ENCODE data around the gene GALNT11.
A peak's percentile ranks its signal among the peaks of the same experiment; 100 is the strongest.

GALNT11 gene

GRCh38 chr7:152120210-152120609 is 94.7 kb downstream of the GALNT11 start:
- DNase-seq (ENCODE audit: low read depth): no peak

GRCh38 chr7:152120776-152121175 is 95.3 kb downstream of the GALNT11 start:
- no peak for DNase-seq (ENCODE audit: low read depth)

- DNase-seq (ENCODE audit: low read depth): no peak
Measured at GRCh38 chr7:152121432-152121831, 96.0 kb downstream of the GALNT11 start.

- DNase-seq (ENCODE audit: low read depth): no peak
Measured at GRCh38 chr7:152122540-152122939, 97.1 kb downstream of the GALNT11 start.

- no peak for DNase-seq (ENCODE audit: low read depth)
Measured at GRCh38 chr7:152126741-152127140, 101.3 kb downstream of the GALNT11 start.

- DNase-seq (ENCODE audit: low read depth): no peak
Measured at GRCh38 chr7:152127229-152127628, 101.8 kb downstream of the GALNT11 start.

GRCh38 chr7:152128252-152128651 is 102.8 kb downstream of the GALNT11 start:
- no peak for DNase-seq (ENCODE audit: low read depth)

- no peak for DNase-seq (ENCODE audit: low read depth)
Measured at GRCh38 chr7:152128741-152129461, 103.4 kb downstream of the GALNT11 start.

GRCh38 chr7:152129682-152130081 is 104.2 kb downstream of the GALNT11 start:
- no peak for DNase-seq (ENCODE audit: low read depth)

- DNase-seq (ENCODE audit: low read depth): no peak
Measured at GRCh38 chr7:152130658-152131590, 105.5 kb downstream of the GALNT11 start.

- DNase-seq (ENCODE audit: low read depth): no peak
Measured at GRCh38 chr7:152131981-152132494, 106.6 kb downstream of the GALNT11 start.

GRCh38 chr7:152132812-152133211 is 107.3 kb downstream of the GALNT11 start:
- no peak for DNase-seq (ENCODE audit: low read depth)

- no peak for DNase-seq (ENCODE audit: low read depth)
Measured at GRCh38 chr7:152133804-152134203, 108.3 kb downstream of the GALNT11 start.

- no peak for DNase-seq (ENCODE audit: low read depth)
Measured at GRCh38 chr7:152136686-152137085, 111.2 kb downstream of the GALNT11 start.

GRCh38 chr7:152137476-152138025 is 112.1 kb downstream of the GALNT11 start:
- no peak for DNase-seq (ENCODE audit: low read depth)

- DNase-seq (ENCODE audit: low read depth): no peak
Measured at GRCh38 chr7:152140067-152140466, 114.6 kb downstream of the GALNT11 start.

GRCh38 chr7:152140560-152140959 is 115.1 kb downstream of the GALNT11 start:
- no peak for DNase-seq (ENCODE audit: low read depth)

- DNase-seq (ENCODE audit: low read depth): no peak
Measured at GRCh38 chr7:152142976-152143595, 117.6 kb downstream of the GALNT11 start.

GRCh38 chr7:152144557-152145245 is 119.2 kb downstream of the GALNT11 start:
- DNase-seq (ENCODE audit: low read depth): no peak

- peak; percentile 16 for DNase-seq (ENCODE audit: low read depth)
Measured at GRCh38 chr7:152145853-152146466, 120.5 kb downstream of the GALNT11 start.

- DNase-seq (ENCODE audit: low read depth): no peak
Measured at GRCh38 chr7:152148706-152149105, 123.2 kb downstream of the GALNT11 start.

Measured in stimulated activated CD4-positive, alpha-beta T cell treated with anti-CD3 and anti-CD28 coated beads, Interleukin-2, amount 100 ng/mL, for 4 hours (primary cell).